GM23338 (cell line): ENCODE data around the gene TCHH. TPM values are rescaled to one million over a fixed set of nuclear protein-coding genes. Genes with fewer than 3 reads are reported as not detected.
"Not testable (repeated sequence)": the region's sequence is repeated elsewhere in the genome, so short reads cannot be mapped to it uniquely, and the experiment has no call there.

Source experiments
- ATAC-seq: fragments of 200-7000 bp; cut with Tn5 transposase; 3 replicates; pipeline ENCODE4 v1.9.1; 2020
- DNase-seq: peaks from one replicate; pipeline ENCODE4 v3.0.0-alpha.2; 2015; ENCODE audit warnings: low spot score
- H2AFZ ChIP-seq: fragments of 200-600 bp; sonication (generic); 2 replicates; pipeline ENCODE4 v1.8.0; 2016; ENCODE audit warnings: antibody characterized with exemption, mild to moderate bottlenecking, moderate library complexity
- H3F3A ChIP-seq: fragments of 200-600 bp; sonication (generic); replicated peaks from 2 replicates; pipeline ENCODE4 v1.8.0; 2017; ENCODE audit warnings: antibody characterized with exemption, mixed run types, low read depth
- H3K27ac ChIP-seq: fragments of 200-600 bp; sonication (generic); 2 replicates; pipeline ENCODE4 v1.6.1; 2016; ENCODE audit warnings: low read depth
- H3K27me3 ChIP-seq: fragments of 200-600 bp; sonication (generic); 2 replicates; pipeline ENCODE4 v1.8.0; 2016; ENCODE audit warnings: mild to moderate bottlenecking, mixed run types, moderate library complexity; ENCODE audit not compliant: insufficient read depth
- H3K36me3 ChIP-seq: fragments of 200-600 bp; sonication (generic); 2 replicates; pipeline ENCODE4 v1.8.0; 2016; ENCODE audit warnings: mild to moderate bottlenecking; ENCODE audit not compliant: insufficient read depth
- H3K4me1 ChIP-seq: fragments of 200-600 bp; sonication (generic); 2 replicates; pipeline ENCODE4 v1.8.0; 2016; ENCODE audit warnings: mild to moderate bottlenecking, moderate library complexity; ENCODE audit not compliant: insufficient read depth
- H3K4me2 ChIP-seq: fragments of 200-600 bp; sonication (generic); 2 replicates; pipeline ENCODE4 v1.7.1; 2017; ENCODE audit warnings: mixed run types
- H3K4me3 ChIP-seq: fragments of 200-600 bp; sonication (generic); 2 replicates; pipeline ENCODE4 v1.6.1; 2016; ENCODE audit warnings: mixed run types
- H3K79me2 ChIP-seq: fragments of 200-600 bp; sonication (generic); replicated peaks from 2 replicates; pipeline ENCODE4 v1.8.0; 2017; ENCODE audit warnings: mild to moderate bottlenecking; ENCODE audit not compliant: insufficient read depth
- H3K9me2 ChIP-seq: fragments of 200-600 bp; sonication (generic); 2 replicates; pipeline ENCODE4 v1.8.0; 2017; ENCODE audit not compliant: insufficient read depth
- H4K20me1 ChIP-seq: fragments of 200-600 bp; sonication (generic); replicated peaks from 2 replicates; pipeline ENCODE4 v1.8.0; 2017; ENCODE audit warnings: mild to moderate bottlenecking; ENCODE audit not compliant: insufficient read depth
- H3K27ac Mint-ChIP-seq: 2 replicates; pipeline ENCODE4 v1.8.0; 2020; ENCODE audit warnings: inconsistent platforms, mild to moderate bottlenecking, moderate library complexity, mixed read lengths
- H3K27me3 Mint-ChIP-seq: 3 replicates; pipeline ENCODE4 v1.8.0; 2022; ENCODE audit warnings: low read depth, mild to moderate bottlenecking, moderate library complexity, mixed read lengths, inconsistent platforms; ENCODE audit not compliant: insufficient read depth, poor library complexity
- H3K36me3 Mint-ChIP-seq: 3 replicates; pipeline ENCODE4 v1.8.0; 2021; ENCODE audit warnings: low read depth, mild to moderate bottlenecking, inconsistent platforms, moderate library complexity, mixed read lengths
- H3K4me1 Mint-ChIP-seq: 3 replicates; pipeline ENCODE4 v1.8.0; 2020; ENCODE audit warnings: mild to moderate bottlenecking, inconsistent platforms, mixed read lengths
- H3K4me3 Mint-ChIP-seq: 3 replicates; pipeline ENCODE4 v1.8.0; 2021; ENCODE audit warnings: moderate library complexity, mild to moderate bottlenecking, inconsistent platforms, mixed read lengths
- H3K9me3 Mint-ChIP-seq: 3 replicates; pipeline ENCODE4 v1.8.0; 2020; ENCODE audit warnings: moderate library complexity, mild to moderate bottlenecking, inconsistent platforms, mixed read lengths
- ZNF331 ChIP-seq: fragments of 250-450 bp; sonication (Bioruptor Pico); IDR thresholded peaks from 2 replicates; pipeline ENCODE4 v1.5.0; 2020; ENCODE audit warnings: low read depth, mild to moderate bottlenecking, moderate library complexity
- polyA plus RNA-seq: library from polyadenylated mRNA; unstranded; fragments of >200 nt; fragmentation: Nextera tagmentation; extraction: Ambion mirVana; gene quantifications from 2 replicates; pipeline ENCODE4 v1.2.1, GENCODE V29; 2016
- total RNA-seq: library from RNA; depleted of rRNA; stranded (reverse); fragments of >200 nt; shearing (Covaris generic); gene quantifications from 2 replicates; pipeline ENCODE4 v1.2.3, GENCODE V29; 2014
- TF ChIP-seq, protein P1 (sequence below): fragments of 250-450 bp; sonication (Bioruptor Pico); IDR thresholded peaks from 2 replicates; pipeline ENCODE4 v1.5.0; 2020; ENCODE audit warnings: mild to moderate bottlenecking, moderate library complexity

The TCHH gene
- total and polyA plus RNA-seq, 2 experiments from 2014 or later: 0.38 to 0.42 TPM

DNA sequence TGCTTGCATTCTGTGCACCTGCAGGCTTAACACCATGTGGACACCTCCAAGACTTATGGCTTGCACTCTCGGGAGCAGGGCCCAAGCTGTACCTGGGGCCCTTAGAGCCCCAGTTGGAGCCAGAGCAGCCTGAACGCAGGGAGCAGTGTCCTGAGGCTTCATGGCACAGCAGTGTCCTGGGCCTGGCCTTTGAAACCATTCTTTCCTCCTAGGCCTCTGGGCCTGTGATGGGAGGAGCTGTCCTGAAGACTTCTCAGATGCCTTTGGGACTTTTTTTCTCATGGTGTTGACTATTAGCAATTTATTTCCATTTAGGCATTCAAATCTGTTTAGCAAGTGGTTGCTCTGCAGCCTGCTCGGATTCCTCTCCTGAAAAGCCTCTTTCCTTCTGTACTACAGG is 32.8 kb upstream of the TCHH start (continued):
- TF ChIP-seq, protein P1, sequence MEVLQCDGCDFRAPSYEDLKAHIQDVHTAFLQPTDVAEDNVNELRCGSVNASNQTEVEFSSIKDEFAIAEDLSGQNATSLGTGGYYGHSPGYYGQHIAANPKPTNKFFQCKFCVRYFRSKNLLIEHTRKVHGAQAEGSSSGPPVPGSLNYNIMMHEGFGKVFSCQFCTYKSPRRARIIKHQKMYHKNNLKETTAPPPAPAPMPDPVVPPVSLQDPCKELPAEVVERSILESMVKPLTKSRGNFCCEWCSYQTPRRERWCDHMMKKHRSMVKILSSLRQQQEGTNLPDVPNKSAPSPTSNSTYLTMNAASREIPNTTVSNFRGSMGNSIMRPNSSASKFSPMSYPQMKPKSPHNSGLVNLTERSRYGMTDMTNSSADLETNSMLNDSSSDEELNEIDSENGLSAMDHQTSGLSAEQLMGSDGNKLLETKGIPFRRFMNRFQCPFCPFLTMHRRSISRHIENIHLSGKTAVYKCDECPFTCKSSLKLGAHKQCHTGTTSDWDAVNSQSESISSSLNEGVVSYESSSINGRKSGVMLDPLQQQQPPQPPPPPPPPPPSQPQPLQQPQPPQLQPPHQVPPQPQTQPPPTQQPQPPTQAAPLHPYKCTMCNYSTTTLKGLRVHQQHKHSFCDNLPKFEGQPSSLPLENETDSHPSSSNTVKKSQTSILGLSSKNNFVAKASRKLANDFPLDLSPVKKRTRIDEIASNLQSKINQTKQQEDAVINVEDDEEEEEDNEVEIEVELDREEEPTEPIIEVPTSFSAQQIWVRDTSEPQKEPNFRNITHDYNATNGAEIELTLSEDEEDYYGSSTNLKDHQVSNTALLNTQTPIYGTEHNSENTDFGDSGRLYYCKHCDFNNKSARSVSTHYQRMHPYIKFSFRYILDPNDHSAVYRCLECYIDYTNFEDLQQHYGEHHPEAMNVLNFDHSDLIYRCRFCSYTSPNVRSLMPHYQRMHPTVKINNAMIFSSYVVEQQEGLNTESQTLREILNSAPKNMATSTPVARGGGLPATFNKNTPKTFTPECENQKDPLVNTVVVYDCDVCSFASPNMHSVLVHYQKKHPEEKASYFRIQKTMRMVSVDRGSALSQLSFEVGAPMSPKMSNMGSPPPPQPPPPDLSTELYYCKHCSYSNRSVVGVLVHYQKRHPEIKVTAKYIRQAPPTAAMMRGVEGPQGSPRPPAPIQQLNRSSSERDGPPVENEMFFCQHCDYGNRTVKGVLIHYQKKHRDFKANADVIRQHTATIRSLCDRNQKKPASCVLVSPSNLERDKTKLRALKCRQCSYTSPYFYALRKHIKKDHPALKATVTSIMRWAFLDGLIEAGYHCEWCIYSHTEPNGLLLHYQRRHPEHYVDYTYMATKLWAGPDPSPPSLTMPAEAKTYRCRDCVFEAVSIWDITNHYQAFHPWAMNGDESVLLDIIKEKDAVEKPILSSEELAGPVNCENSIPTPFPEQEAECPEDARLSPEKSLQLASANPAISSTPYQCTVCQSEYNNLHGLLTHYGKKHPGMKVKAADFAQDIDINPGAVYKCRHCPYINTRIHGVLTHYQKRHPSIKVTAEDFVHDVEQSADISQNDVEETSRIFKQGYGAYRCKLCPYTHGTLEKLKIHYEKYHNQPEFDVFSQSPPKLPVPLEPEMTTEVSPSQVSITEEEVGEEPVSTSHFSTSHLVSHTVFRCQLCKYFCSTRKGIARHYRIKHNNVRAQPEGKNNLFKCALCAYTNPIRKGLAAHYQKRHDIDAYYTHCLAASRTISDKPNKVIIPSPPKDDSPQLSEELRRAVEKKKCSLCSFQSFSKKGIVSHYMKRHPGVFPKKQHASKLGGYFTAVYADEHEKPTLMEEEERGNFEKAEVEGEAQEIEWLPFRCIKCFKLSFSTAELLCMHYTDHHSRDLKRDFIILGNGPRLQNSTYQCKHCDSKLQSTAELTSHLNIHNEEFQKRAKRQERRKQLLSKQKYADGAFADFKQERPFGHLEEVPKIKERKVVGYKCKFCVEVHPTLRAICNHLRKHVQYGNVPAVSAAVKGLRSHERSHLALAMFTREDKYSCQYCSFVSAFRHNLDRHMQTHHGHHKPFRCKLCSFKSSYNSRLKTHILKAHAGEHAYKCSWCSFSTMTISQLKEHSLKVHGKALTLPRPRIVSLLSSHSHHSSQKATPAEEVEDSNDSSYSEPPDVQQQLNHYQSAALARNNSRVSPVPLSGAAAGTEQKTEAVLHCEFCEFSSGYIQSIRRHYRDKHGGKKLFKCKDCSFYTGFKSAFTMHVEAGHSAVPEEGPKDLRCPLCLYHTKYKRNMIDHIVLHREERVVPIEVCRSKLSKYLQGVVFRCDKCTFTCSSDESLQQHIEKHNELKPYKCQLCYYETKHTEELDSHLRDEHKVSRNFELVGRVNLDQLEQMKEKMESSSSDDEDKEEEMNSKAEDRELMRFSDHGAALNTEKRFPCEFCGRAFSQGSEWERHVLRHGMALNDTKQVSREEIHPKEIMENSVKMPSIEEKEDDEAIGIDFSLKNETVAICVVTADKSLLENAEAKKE (CRISPR knock-in tag): no peak

DNA sequence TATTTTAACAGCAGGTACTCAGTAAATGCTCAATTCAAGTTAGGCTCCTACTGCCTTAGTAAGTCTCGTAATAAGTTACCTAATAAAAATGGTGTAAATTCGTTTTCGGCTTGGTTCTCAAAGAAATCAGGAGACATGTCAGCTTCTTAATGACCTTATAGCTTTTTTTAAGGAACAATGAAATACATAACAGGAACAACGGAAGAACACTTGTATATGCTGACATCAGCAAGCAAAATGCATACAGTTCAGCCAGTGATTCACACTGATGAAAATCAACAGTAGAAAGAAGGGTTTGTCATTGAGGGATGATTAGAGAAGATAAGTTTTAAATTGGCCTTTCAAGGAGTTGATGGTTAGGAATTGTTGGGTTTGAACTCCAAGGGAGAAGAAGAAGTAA is 30.5 kb upstream of the TCHH start:
- ATAC-seq (no peak), DNase-seq (no peak)
- Histone ChIP-seq H3K9me2 (no peaks in the 10 kb centered on the region), H3K27ac (no peak overlapping the region), H4K20me1 (no peaks in the 10 kb centered on the region), H3F3A (no peaks in the 10 kb centered on the region), H3K4me1 (no peaks in the 10 kb centered on the region), H3K79me2 (no peaks in the 10 kb centered on the region), H3K4me3 (no peak overlapping the region), H3K27me3 (no peaks in the 10 kb centered on the region), H2AFZ (no peak overlapping the region), H3K36me3 (0 out of 2 replicates have a peak, but pooled peaks cover 6% of the 10 kb centered on the region), H3K4me2 (no peak overlapping the region)
- Mint-ChIP-seq H3K36me3 (peaks cover 20% of the 10 kb centered on the region), H3K9me3 (peaks cover 45% of the 10 kb centered on the region), H3K4me3 (no peak overlapping the region), H3K4me1 (no peaks in the 10 kb centered on the region), H3K27ac (no peak overlapping the region), H3K27me3 (no peaks in the 10 kb centered on the region)
- no peak for TF ChIP-seq ZNF331

DNA sequence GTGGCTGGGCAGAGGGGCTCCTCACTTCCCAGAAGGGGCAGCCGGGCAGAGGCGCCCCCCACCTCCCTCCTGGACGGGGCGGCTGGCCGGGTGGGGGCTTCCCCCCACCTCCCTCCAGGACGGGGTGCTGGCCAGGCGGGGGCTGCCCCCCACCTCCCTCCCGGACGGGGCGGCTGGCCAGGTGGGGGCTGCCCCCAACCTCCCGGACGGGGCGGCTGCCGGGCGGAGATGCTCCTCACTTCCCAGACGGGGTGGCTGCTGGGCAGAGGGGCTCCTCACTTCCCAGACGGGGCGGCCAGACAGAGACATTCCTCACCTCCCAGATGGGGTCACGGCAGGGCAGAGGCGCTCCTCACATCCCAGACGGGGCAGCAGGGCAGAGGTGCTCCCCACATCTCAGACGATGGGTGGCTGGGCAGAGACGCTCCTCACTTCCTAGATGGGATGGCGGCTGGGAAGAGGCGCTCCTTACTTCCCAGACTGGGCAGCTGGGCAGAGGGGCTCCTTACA is 29.5 kb upstream of the TCHH start:
- not testable (repeated sequence) for H3K27me3 ChIP-seq, DNase-seq, H3K27ac Mint-ChIP-seq, H3F3A ChIP-seq, H4K20me1 ChIP-seq, H3K9me2 ChIP-seq, H2AFZ ChIP-seq, ATAC-seq, H3K79me2 ChIP-seq, H3K4me2 ChIP-seq, H3K27me3 Mint-ChIP-seq, H3K4me3 Mint-ChIP-seq, H3K4me1 ChIP-seq, H3K4me3 ChIP-seq, H3K36me3 ChIP-seq, H3K27ac ChIP-seq, H3K4me1 Mint-ChIP-seq
- Mint-ChIP-seq H3K36me3 (peaks cover 20% of the 10 kb centered on the region), H3K9me3 (peaks cover 45% of the 10 kb centered on the region)
